Lung (tissue), 12 donors: ENCODE measurements around the gene GCM1. TPM values are rescaled to one million over a fixed set of nuclear protein-coding genes. Genes with fewer than 3 reads are reported as not detected.

Experiments used
- ATAC-seq: fragments of 200-7000 bp; cut with Tn5 transposase; one replicate; pipeline ENCODE4 v1.9.1; 2020; ENCODE audit warnings: moderate number of reproducible peaks; ENCODE audit not compliant: insufficient read depth, low FRiP score
- DNase-seq, 3 donors: peaks; one replicate each; pipeline ENCODE4 v3.0.0-alpha.2; 2013 to 2017
- H3K27ac ChIP-seq, 2 donors: one replicate each; pipeline ENCODE4 v1.5.1; 2013; ENCODE audit warnings: mild to moderate bottlenecking in 2 of 2, moderate library complexity in 2 of 2, control low read depth in 1 of 2, inconsistent platforms in 1 of 2, low read depth in 1 of 2, low read length in 1 of 2
- H3K27me3 ChIP-seq, 3 donors: one replicate each; pipeline ENCODE4 v1.5.1; 2013; ENCODE audit warnings: low read length in 2 of 3; ENCODE audit not compliant: control insufficient read depth in 3 of 3, insufficient read depth in 3 of 3
- H3K36me3 ChIP-seq, 4 donors: one replicate each; pipeline ENCODE4 v1.5.1; 2013; ENCODE audit warnings: low read length in 4 of 4, mild to moderate bottlenecking in 1 of 4, moderate library complexity in 1 of 4; ENCODE audit not compliant: control insufficient read depth in 4 of 4, insufficient read depth in 4 of 4
- H3K4me1 ChIP-seq, 5 donors: one replicate each; pipeline ENCODE4 v1.5.1; 2013; ENCODE audit warnings: low read length in 5 of 5, mild to moderate bottlenecking in 2 of 5, moderate library complexity in 1 of 5; ENCODE audit not compliant: control insufficient read depth in 5 of 5, insufficient read depth in 5 of 5
- H3K4me3 ChIP-seq: one replicate; pipeline ENCODE4 v1.5.1; 2013; ENCODE audit warnings: mild to moderate bottlenecking, control low read depth, moderate library complexity
- H3K9ac ChIP-seq, 2 donors: one replicate each; pipeline ENCODE4 v1.5.1; 2013; ENCODE audit warnings: low read length in 2 of 2, control low read depth in 1 of 2; ENCODE audit not compliant: insufficient read depth in 1 of 2
- H3K9me3 ChIP-seq, 4 donors: one replicate each; pipeline ENCODE4 v1.5.1; 2013; ENCODE audit warnings: low read length in 3 of 4, mild to moderate bottlenecking in 1 of 4, moderate library complexity in 1 of 4; ENCODE audit not compliant: control insufficient read depth in 4 of 4, insufficient read depth in 3 of 4
- CTCF ChIP-seq: IDR thresholded peaks from 2 replicates; pipeline ENCODE4 v1.5.1; 2012; ENCODE audit warnings: mild to moderate bottlenecking; ENCODE audit errors: control extremely low read depth, extremely low read depth
- WGBS, 2 donors: extraction: QIAGEN DNeasy Blood & Tissue Kit; methylation state at CpG; one replicate each; pipeline ENCODE4 v1.1.7; 2013; 5-methylcytosine and 5-hydroxymethylcytosine counted together
- polyA plus RNA-seq, 2 donors: library from polyadenylated mRNA; stranded (reverse); fragments of 200-250 nt; gene quantifications; one replicate each; pipeline ENCODE4 v1.2.1, GENCODE V29; 2013
- total RNA-seq, 2 donors: library from RNA; depleted of rRNA in 1 of 2; stranded (reverse); fragments of >200 nt in 1 of 2; gene quantifications; one replicate each; pipeline ENCODE4 v1.2.1, GENCODE V29; 2014 to 2021
- donor health status: control.
- donor health status: control.
- donor health status: Bipolar disorder and iron deficiency.
- donor health status: healthy.
- donor health status: DM: yes; HTN: yes; CAD: no.

The GCM1 gene
- total and polyA plus RNA-seq, 4 donors = 0.03 to 0.10 (median 0.09) TPM; not detected in 1

- peak; percentile 54 to 74 (median 59) for DNase-seq
- WGBS, 2 donors = 34% methylated on average over 8 of the region's 8 CpGs
- H3K36me3 ChIP-seq = no peaks in the 10 kb centered on the region
- H3K4me1 ChIP-seq = no peaks in the 10 kb centered on the region
- H3K4me3 ChIP-seq = no peak overlapping the region
- no peak overlapping the region for H3K9ac ChIP-seq
- H3K27ac ChIP-seq = peak overlapping the region in 1 of 2 donors; percentile 0
- no peak for ATAC-seq
- no peaks in the 10 kb centered on the region for H3K9me3 ChIP-seq
- H3K27me3 ChIP-seq = no peaks in the 10 kb centered on the region
- no peak for TF ChIP-seq CTCF
Observed at GRCh38 chr6:53179961-53180651, 31.5 kb upstream of the GCM1 start.

GRCh38 chr6:53178837-53179432, 30.3 kb upstream of the GCM1 start:
- H3K9me3 ChIP-seq = no peaks in the 10 kb centered on the region
- 79 to 93% methylated on average over 1 of the region's 1 CpG for WGBS, 2 donors
- no peaks in the 10 kb centered on the region for H3K27me3 ChIP-seq
- TF ChIP-seq CTCF = no peak
- no peak overlapping the region for H3K9ac ChIP-seq
- no peak overlapping the region for H3K4me3 ChIP-seq
- no peak for ATAC-seq
- DNase-seq = no peak
- no peaks in the 10 kb centered on the region for H3K4me1 ChIP-seq
- no peaks in the 10 kb centered on the region for H3K36me3 ChIP-seq
- H3K27ac ChIP-seq = no peak overlapping the region

- H3K36me3 ChIP-seq = no peaks in the 10 kb centered on the region
- no peak for ATAC-seq
- WGBS, 2 donors = 74 to 87% methylated on average over 2 of the region's 2 CpGs
Observed at GRCh38 chr6:53175027-53175426, 26.4 kb upstream of the GCM1 start.

More at GRCh38 chr6:53175027-53175426, 26.4 kb upstream of the GCM1 start:
- no peaks in the 10 kb centered on the region for H3K4me1 ChIP-seq
- TF ChIP-seq CTCF = no peak
- no peak for DNase-seq
- H3K27ac ChIP-seq = no peak overlapping the region
- H3K9ac ChIP-seq = no peak overlapping the region
- no peak overlapping the region for H3K4me3 ChIP-seq
- H3K9me3 ChIP-seq = no peaks in the 10 kb centered on the region
- H3K27me3 ChIP-seq = no peaks in the 10 kb centered on the region
